ENCODE results near the gene ZNF543.
A peak's percentile ranks its signal among the peaks of the same experiment; 100 is the strongest.

ZNF543 gene

DNA sequence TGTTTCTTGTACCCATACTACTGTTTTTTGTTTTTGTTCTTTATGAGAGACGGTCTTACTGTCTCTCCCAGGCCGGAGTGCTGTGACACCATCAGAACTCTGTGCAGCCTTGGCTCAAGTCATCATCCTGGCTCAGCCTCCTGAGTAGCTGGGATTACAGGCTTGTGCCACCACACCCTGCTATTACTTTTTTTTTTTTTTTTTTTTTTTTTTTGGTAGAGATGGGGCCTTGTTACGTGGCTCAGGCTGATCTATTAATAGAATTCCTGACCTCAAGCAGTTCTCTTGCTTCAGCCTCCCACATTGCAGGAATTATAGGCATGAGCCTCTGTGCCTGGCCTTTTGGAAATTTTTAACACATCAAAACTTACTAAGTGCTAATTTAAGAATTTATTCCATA, 27.9 kb downstream of the ZNF543 start:
- no peaks in the 10 kb centered on the region for H3K9me2 ChIP-seq (replicated peaks; ENCODE audit: control insufficient read depth, low read length)
- no peaks in the 10 kb centered on the region for H3K36me3 ChIP-seq (ENCODE audit: control insufficient read depth, low read length)
- H3K79me2 ChIP-seq (ENCODE audit: control insufficient read depth, low read length): no peaks in the 10 kb centered on the region
- no peak overlapping the region for H3K4me2 ChIP-seq (ENCODE audit: low read length)
- H3K4me1 ChIP-seq (ENCODE audit: control insufficient read depth, low read length): peaks cover 4% of the 10 kb centered on the region; the same call in 1 of the 2 replicates
- no peaks in the 10 kb centered on the region for H4K20me1 ChIP-seq (ENCODE audit: control insufficient read depth, insufficient read depth, low read depth, low read length)
- peaks cover 27% of the 10 kb centered on the region for H3K9me3 ChIP-seq (ENCODE audit: control insufficient read depth, insufficient read depth, low read length)
- H3K27ac ChIP-seq (ENCODE audit: low read depth, low read length): no peak overlapping the region
- H3K27me3 ChIP-seq (ENCODE audit: control insufficient read depth, low read length): no peaks in the 10 kb centered on the region
- H3F3A ChIP-seq (ENCODE audit: control insufficient read depth, insufficient read depth): no peaks in the 10 kb centered on the region
- TF ChIP-seq, protein P1, sequence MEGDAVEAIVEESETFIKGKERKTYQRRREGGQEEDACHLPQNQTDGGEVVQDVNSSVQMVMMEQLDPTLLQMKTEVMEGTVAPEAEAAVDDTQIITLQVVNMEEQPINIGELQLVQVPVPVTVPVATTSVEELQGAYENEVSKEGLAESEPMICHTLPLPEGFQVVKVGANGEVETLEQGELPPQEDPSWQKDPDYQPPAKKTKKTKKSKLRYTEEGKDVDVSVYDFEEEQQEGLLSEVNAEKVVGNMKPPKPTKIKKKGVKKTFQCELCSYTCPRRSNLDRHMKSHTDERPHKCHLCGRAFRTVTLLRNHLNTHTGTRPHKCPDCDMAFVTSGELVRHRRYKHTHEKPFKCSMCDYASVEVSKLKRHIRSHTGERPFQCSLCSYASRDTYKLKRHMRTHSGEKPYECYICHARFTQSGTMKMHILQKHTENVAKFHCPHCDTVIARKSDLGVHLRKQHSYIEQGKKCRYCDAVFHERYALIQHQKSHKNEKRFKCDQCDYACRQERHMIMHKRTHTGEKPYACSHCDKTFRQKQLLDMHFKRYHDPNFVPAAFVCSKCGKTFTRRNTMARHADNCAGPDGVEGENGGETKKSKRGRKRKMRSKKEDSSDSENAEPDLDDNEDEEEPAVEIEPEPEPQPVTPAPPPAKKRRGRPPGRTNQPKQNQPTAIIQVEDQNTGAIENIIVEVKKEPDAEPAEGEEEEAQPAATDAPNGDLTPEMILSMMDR (IDR thresholded peaks at IDR 0.05; ENCODE audit: low read depth, low read length, poor library complexity, severe bottlenecking): no peak
- no peak for TF ChIP-seq EZH2phosphoT487 (IDR thresholded peaks at IDR 0.05; ENCODE audit: borderline replicate concordance, low read length)
- H3K4me3 ChIP-seq (ENCODE audit: low read length): no peak overlapping the region

DNA sequence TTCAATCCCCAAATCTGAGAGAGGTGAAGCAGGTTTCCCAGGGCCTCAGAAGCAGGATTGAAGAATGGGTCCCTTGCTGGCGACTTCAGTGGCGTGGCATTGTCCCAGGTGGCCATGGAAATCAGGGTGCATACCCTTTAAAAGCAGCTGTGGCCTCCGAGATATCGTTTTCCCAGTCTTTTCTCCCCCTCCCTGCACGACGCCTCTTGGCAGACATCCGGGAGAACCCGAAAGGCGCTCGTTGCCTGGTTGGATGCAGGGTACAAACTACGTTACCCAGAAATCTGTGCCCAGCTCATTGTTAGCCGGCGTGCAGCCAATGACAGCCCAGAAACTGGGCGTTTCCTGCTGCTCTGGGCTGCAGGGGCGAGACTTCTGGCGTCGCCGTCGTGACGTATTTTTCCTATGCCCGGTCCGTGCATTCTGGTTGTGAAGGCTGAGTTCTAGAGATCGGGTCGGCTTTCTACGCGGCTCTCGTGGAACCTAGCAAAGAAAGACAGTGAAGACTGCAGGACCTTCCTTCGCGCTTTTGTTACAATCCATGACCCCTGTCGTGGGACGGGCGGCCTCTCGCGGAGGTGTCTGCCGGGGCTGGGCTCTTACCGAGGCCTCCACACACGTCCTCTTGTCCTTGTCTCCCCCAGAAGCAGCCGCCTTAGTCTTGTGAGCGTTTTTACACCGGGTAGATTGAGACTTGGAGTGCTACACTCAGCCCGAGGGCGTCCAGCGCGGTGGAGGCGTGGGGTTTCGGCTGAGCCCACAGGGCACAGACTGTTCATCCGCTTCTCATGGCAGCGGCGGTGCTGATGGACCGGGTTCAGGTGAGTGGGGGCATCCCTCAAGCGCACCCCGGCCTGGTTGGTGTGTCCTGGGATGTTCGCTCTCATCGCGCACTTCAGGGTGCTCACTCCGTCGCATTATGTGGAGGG, 30.9 kb downstream of the ZNF543 start, which contains the start of gene ZNF304:
ZNF304 (plus strand) TSS at position 395 of the 929 bp plus-strand sequence; CDS start at position 789, 394 bp downstream.
- H3K27ac ChIP-seq (ENCODE audit: low read depth, low read length): no peak within 1 kb of the TSS
- no peaks in the 10 kb centered on the region for H3K9me2 ChIP-seq (replicated peaks; ENCODE audit: control insufficient read depth, low read length)
- H3K36me3 ChIP-seq (ENCODE audit: control insufficient read depth, low read length): no peaks in the 10 kb centered on the region
- H3K4me3 ChIP-seq (ENCODE audit: low read length): peak within 1 kb of the TSS; percentile 68
- TF ChIP-seq, protein P1 (IDR thresholded peaks at IDR 0.05; ENCODE audit: low read depth, low read length, poor library complexity, severe bottlenecking): no peak
- no peak for TF ChIP-seq EZH2phosphoT487 (IDR thresholded peaks at IDR 0.05; ENCODE audit: borderline replicate concordance, low read length)
- peaks cover 4% of the 10 kb centered on the region; the same call in 1 of the 2 replicates for H3K4me1 ChIP-seq (ENCODE audit: control insufficient read depth, low read length)
- H3K79me2 ChIP-seq (ENCODE audit: control insufficient read depth, low read length): no peaks in the 10 kb centered on the region
- H3K4me2 ChIP-seq (ENCODE audit: low read length): peak within 1 kb of the TSS; percentile 60
- H4K20me1 ChIP-seq (ENCODE audit: control insufficient read depth, insufficient read depth, low read depth, low read length): no peaks in the 10 kb centered on the region
- H3K9me3 ChIP-seq (ENCODE audit: control insufficient read depth, insufficient read depth, low read length): peaks cover 35% of the 10 kb centered on the region
- H3K27me3 ChIP-seq (ENCODE audit: control insufficient read depth, low read length): no peaks in the 10 kb centered on the region
- no peaks in the 10 kb centered on the region for H3F3A ChIP-seq (ENCODE audit: control insufficient read depth, insufficient read depth)

DNA sequence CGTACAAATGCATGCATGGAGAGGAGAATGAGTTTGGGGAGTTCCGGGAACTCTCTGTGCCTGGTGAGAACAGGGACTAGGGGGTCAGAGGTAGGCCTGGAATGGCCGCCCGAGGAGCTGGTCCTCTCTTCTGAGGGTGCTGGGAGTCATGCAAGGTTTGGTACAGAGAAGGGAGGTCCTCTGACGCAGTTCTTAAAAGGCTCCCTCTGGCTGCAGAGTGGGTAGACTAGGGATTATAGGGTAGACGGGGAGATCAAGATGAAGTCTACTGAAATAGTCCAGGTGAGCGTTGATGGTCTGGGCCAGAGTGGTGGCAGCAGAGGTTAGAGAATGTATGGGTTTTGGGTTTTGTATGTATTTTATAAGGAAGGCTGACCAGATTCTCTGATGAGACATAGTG, 31.6 kb downstream of the ZNF543 start:
- Histone ChIP-seq H3K9me2 (replicated peaks; ENCODE audit: control insufficient read depth, low read length) (no peaks in the 10 kb centered on the region), H3K4me2 (ENCODE audit: low read length) (peak overlapping the region; percentile 60), H3F3A (ENCODE audit: control insufficient read depth, insufficient read depth) (no peaks in the 10 kb centered on the region), H3K27me3 (ENCODE audit: control insufficient read depth, low read length) (no peaks in the 10 kb centered on the region), H3K36me3 (ENCODE audit: control insufficient read depth, low read length) (no peaks in the 10 kb centered on the region), H4K20me1 (ENCODE audit: control insufficient read depth, insufficient read depth, low read depth, low read length) (no peaks in the 10 kb centered on the region), H3K4me1 (ENCODE audit: control insufficient read depth, low read length) (peaks cover 4% of the 10 kb centered on the region; the same call in 1 of the 2 replicates), H3K27ac (ENCODE audit: low read depth, low read length) (no peak overlapping the region), H3K79me2 (ENCODE audit: control insufficient read depth, low read length) (no peaks in the 10 kb centered on the region), H3K4me3 (ENCODE audit: low read length) (peak overlapping the region; percentile 68), H3K9me3 (ENCODE audit: control insufficient read depth, insufficient read depth, low read length) (peaks cover 41% of the 10 kb centered on the region)
- TF ChIP-seq, protein P1 (IDR thresholded peaks at IDR 0.05; ENCODE audit: low read depth, low read length, poor library complexity, severe bottlenecking): no peak
- no peak for TF ChIP-seq EZH2phosphoT487 (IDR thresholded peaks at IDR 0.05; ENCODE audit: borderline replicate concordance, low read length)

Data from DOHH2 (cell line).